Measurements from ENCODE around the gene TAPBPL. TPM values are rescaled to one million over a fixed set of nuclear protein-coding genes. Genes with fewer than 3 reads are reported as not detected.

TAPBPL gene
- total and polyA plus RNA-seq, 2 of the 13 experiments (the other 11 are each of a cell fraction or from before 2014, with no cell fraction given), result 10.0 to 14.5 TPM

DNA sequence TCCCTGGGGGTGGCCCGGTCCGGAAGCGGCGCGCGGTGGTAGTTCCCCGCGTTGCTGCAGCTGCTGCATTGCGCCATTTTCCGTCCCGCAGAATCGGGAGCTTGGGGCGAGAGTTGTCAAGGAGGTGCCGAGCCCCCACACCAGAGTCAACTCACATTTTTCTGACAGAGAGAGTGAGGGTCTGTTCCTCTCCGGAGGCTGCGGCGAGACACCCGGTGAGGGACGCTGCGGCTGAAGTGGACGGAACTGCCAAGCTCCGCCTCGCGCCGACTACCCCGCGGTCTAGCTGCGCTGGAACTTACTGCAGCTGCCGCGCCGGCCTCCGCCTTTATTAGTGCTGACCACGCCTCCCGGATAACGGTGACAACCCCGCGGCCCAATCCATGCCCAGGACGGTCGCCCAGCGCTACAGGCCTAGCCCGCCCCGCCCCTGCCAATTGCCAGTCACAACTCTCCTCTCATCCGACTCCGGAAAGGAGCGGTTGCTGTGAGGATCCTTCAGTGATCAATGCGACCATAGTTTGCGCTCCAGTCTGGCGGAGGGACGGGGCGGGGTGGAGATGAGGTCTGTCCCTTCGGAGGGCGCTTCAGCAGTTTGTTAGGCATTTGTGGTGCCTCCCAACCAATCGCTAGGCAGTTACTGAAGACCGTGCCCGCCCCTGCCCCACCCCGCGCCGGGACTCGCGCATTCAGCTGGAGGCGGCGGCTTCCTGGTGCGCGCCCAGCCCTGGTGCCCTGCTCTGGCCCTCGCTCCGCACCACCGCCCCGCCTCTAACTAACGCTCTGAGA lies 18.7 kb downstream of the TAPBPL start, which contains the start of gene VAMP1 (continued):
- TF ChIP-seq ZNF589 (CRISPR knock-in tag; conservative IDR thresholded peaks at IDR 0.05) (0 out of 2 replicates have a peak, but pooled peaks have one; percentile 33), SMAD3 (CRISPR knock-in tag; IDR thresholded peaks at IDR 0.05) (no peak), ZNF839 (CRISPR knock-in tag; IDR thresholded peaks at IDR 0.05; ENCODE audit: borderline replicate concordance) (peak; percentile 49; the same call in 1 of the 2 replicates), ZFY (CRISPR knock-in tag; IDR thresholded peaks at IDR 0.05) (peak; percentile 68), GFI1 (CRISPR knock-in tag; IDR thresholded peaks at IDR 0.05; ENCODE audit: borderline replicate concordance) (peak; percentile 65; the same call in 1 of the 2 replicates), NBN (conservative IDR thresholded peaks at IDR 0.05) (no peak), BHLHE40 (IDR thresholded peaks at IDR 0.05; ENCODE audit: low read length) (no peak), GABPB1 (CRISPR knock-in tag; IDR thresholded peaks at IDR 0.05) (peak; percentile 81), PAX8 (CRISPR knock-in tag; IDR thresholded peaks at IDR 0.05; ENCODE audit: borderline replicate concordance) (peak; percentile 87; the same call in 1 of the 2 replicates), RFX5 (IDR thresholded peaks at IDR 0.05; ENCODE audit: low read depth, low read length) (0 out of 2 replicates have a peak, but pooled peaks have one; percentile 35), ZSCAN30 (CRISPR knock-in tag; IDR thresholded peaks at IDR 0.05) (no peak), TGIF2 (CRISPR knock-in tag; IDR thresholded peaks at IDR 0.05) (peak; percentile 62), MXI1 (IDR thresholded peaks at IDR 0.05; ENCODE audit: borderline replicate concordance, low read depth, low read length) (peak; percentile 9; the same call in 1 of the 3 replicates), YY1 (IDR thresholded peaks at IDR 0.05; ENCODE audit: insufficient read depth, insufficient replicate concordance, low read depth, low read length) (peak; percentile 66), ARHGAP35 (CRISPR knock-in tag; IDR thresholded peaks at IDR 0.05; ENCODE audit: borderline replicate concordance) (no peak; the same call in 1 of the 2 replicates)
- TF ChIP-seq, protein P1, sequence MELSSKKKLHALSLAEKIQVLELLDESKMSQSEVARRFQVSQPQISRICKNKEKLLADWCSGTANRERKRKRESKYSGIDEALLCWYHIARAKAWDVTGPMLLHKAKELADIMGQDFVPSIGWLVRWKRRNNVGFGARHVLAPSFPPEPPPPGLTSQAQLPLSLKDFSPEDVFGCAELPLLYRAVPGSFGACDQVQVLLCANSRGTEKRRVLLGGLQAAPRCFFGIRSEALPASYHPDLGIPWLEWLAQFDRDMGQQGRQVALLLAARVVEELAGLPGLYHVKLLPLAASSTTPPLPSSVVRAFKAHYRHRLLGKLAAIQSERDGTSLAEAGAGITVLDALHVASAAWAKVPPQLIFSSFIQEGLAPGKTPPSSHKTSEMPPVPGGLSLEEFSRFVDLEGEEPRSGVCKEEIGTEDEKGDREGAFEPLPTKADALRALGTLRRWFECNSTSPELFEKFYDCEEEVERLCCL (CRISPR knock-in tag; IDR thresholded peaks at IDR 0.05; ENCODE audit: borderline replicate concordance), result no peak
- TF ChIP-seq, protein P2, sequence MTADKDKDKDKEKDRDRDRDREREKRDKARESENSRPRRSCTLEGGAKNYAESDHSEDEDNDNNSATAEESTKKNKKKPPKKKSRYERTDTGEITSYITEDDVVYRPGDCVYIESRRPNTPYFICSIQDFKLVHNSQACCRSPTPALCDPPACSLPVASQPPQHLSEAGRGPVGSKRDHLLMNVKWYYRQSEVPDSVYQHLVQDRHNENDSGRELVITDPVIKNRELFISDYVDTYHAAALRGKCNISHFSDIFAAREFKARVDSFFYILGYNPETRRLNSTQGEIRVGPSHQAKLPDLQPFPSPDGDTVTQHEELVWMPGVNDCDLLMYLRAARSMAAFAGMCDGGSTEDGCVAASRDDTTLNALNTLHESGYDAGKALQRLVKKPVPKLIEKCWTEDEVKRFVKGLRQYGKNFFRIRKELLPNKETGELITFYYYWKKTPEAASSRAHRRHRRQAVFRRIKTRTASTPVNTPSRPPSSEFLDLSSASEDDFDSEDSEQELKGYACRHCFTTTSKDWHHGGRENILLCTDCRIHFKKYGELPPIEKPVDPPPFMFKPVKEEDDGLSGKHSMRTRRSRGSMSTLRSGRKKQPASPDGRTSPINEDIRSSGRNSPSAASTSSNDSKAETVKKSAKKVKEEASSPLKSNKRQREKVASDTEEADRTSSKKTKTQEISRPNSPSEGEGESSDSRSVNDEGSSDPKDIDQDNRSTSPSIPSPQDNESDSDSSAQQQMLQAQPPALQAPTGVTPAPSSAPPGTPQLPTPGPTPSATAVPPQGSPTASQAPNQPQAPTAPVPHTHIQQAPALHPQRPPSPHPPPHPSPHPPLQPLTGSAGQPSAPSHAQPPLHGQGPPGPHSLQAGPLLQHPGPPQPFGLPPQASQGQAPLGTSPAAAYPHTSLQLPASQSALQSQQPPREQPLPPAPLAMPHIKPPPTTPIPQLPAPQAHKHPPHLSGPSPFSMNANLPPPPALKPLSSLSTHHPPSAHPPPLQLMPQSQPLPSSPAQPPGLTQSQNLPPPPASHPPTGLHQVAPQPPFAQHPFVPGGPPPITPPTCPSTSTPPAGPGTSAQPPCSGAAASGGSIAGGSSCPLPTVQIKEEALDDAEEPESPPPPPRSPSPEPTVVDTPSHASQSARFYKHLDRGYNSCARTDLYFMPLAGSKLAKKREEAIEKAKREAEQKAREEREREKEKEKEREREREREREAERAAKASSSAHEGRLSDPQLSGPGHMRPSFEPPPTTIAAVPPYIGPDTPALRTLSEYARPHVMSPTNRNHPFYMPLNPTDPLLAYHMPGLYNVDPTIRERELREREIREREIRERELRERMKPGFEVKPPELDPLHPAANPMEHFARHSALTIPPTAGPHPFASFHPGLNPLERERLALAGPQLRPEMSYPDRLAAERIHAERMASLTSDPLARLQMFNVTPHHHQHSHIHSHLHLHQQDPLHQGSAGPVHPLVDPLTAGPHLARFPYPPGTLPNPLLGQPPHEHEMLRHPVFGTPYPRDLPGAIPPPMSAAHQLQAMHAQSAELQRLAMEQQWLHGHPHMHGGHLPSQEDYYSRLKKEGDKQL (CRISPR knock-in tag; IDR thresholded peaks at IDR 0.05; ENCODE audit: low read depth), result 0 out of 2 replicates have a peak, but pooled peaks have one; percentile 22
- TF ChIP-seq, protein P3, sequence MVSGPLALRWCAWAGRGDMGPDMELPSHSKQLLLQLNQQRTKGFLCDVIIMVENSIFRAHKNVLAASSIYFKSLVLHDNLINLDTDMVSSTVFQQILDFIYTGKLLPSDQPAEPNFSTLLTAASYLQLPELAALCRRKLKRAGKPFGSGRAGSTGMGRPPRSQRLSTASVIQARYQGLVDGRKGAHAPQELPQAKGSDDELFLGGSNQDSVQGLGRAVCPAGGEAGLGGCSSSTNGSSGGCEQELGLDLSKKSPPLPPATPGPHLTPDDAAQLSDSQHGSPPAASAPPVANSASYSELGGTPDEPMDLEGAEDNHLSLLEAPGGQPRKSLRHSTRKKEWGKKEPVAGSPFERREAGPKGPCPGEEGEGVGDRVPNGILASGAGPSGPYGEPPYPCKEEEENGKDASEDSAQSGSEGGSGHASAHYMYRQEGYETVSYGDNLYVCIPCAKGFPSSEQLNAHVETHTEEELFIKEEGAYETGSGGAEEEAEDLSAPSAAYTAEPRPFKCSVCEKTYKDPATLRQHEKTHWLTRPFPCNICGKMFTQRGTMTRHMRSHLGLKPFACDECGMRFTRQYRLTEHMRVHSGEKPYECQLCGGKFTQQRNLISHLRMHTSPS (CRISPR knock-in tag; IDR thresholded peaks at IDR 0.05; ENCODE audit: low read depth), result peak; percentile 60
- TF ChIP-seq, protein P4, sequence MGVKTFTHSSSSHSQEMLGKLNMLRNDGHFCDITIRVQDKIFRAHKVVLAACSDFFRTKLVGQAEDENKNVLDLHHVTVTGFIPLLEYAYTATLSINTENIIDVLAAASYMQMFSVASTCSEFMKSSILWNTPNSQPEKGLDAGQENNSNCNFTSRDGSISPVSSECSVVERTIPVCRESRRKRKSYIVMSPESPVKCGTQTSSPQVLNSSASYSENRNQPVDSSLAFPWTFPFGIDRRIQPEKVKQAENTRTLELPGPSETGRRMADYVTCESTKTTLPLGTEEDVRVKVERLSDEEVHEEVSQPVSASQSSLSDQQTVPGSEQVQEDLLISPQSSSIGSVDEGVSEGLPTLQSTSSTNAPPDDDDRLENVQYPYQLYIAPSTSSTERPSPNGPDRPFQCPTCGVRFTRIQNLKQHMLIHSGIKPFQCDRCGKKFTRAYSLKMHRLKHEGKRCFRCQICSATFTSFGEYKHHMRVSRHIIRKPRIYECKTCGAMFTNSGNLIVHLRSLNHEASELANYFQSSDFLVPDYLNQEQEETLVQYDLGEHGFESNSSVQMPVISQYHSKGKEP (CRISPR knock-in tag; IDR thresholded peaks at IDR 0.05), result no peak

All from HepG2 (cell line).